Activated CD8-positive, alpha-beta memory T cell treated with anti-CD3 and anti-CD28 coated beads for 1 hour (primary cell): ENCODE data around the gene DCTN3.

Experiments
- DNase-seq, 2 donors: peaks; one replicate each; pipeline ENCODE4 v3.0.0-alpha.2; 2020; ENCODE audit warnings: low read depth in 1 of 2; ENCODE audit errors: extremely low read depth in 1 of 2

Gene DCTN3

DNA sequence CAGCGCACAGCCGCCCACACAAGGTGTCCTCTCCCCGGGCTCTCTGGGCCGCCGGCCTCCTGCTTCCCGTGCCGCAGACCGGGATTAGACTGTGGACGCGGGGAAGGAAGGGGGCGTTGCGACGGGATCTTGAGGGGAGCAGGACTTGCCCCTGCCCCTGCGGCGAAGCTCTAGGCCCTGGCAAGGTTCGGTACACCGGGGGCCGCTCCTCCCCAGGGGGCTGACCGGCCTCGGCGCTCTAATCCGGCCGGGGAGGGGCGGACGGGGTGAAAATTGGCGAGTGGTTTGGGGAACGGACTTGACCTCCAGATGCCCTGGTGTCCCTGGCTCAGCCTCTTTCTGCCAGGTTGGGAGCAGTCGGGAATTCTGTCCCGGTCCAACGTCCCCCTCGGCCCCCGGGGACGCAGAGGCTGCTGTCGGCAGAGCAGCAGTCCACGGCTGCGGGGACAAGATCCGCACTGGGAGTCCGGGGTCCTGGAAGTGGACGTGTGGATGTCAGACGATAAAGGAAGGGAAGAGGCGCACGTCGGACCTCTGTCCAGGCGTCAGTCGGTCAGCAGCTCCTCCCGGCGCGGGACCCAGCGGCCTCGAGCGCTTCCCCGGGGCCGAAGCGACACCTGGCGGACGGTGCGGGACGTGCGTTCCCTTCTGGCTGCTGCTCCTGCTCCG lies 28.9 kb downstream of the DCTN3 start:
- DNase-seq: peak; percentile 42 to 68

DNA sequence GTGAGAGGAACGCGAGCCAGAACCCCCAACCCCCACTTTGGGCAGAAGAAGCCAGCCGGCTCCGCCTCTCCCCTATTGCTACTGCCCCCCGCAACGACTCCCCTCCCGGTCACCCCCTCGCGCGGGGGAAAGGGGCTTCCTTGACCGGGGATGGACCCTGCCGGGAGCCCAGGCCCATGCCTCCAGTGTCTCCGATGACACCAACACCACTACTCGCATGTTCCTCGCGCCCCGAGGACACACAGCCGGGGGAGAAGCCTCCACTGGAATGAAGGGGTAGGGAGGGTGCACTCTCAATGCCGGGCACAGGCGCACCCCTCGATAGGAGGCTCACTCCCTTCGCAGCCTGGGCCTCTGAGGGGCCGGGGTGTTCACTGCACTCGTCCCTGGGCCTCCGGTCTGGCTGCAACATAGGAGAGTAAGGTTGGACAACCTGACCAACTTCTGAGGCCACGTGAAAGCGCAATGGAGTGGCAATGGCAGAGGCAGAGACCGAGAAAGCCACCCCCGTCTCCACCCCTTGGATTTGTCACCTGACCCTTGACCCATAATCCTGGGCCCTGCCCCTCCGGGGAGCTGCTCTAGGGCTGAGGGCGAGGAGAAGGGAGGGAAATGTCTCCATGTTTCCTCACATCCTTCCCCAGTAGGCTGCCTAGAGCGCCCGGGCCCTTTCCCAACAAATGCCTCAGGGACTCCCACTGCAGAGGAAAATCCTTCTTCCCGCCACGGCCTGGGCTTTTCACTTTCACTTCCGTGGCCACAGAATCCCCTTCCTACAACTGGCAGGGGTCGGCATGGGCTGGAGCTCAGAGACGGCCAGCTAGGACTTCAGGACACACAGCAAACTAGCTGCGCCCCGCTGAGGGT lies 29.7 kb downstream of the DCTN3 start:
- no peak for DNase-seq

- no peak for DNase-seq
These were observed 30.5 kb downstream of the DCTN3 start, which contains the start of gene CNTFR for GRCh38 chr9:34589636-34590380. Gene CNTFR, minus strand, starts transcription at chr9:34589724. Its CDS starts 20,743 bp downstream, at chr9:34568981.

GRCh38 chr9:34588671-34589635 lies 31.3 kb downstream of the DCTN3 start:
- DNase-seq: no peak

DNA sequence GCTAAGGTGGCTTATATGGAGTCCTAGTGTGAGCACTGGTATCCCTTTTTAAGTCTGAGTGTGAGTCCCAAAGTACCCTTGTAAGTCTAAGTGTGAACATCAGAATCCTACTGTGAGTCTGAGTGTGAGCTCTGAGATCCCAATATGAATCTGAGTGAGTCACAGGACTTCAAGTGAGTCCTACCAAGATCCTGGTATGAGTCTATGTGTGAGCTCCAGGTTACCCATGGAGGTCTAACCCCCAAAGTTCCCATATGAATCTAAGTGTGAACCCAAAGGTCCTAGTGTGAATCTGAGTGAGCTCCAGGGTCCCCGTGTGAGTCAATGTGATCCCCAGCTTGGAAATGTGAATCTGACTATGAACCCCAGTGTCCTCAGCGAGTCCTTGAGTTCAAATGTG lies 33.0 kb downstream of the DCTN3 start:
- no peak for DNase-seq

GRCh38 chr9:34585946-34586669 lies 34.2 kb downstream of the DCTN3 start:
- no peak for DNase-seq

DNA sequence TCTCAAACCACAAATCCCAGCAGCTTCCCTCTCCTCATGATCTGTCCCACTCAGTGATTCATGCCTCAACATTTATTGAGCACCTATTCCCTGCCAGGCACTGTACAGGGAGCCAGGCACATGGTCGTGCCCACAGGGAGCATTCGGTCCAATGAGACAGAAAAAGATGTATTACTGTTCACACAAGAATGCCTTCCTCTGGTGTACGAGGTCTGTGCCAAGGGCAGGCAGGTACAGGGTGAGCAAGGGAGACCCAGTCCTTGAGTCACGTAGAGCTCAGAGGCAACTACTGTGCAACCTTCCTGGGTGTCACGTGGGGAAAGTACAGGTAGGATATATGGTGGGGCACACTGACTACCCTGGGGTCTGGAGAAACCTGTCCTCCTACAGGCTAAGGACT lies 35.3 kb downstream of the DCTN3 start:
- no peak for DNase-seq

GRCh38 chr9:34582787-34583186 lies 37.5 kb downstream of the DCTN3 start:
- no peak for DNase-seq

DNA sequence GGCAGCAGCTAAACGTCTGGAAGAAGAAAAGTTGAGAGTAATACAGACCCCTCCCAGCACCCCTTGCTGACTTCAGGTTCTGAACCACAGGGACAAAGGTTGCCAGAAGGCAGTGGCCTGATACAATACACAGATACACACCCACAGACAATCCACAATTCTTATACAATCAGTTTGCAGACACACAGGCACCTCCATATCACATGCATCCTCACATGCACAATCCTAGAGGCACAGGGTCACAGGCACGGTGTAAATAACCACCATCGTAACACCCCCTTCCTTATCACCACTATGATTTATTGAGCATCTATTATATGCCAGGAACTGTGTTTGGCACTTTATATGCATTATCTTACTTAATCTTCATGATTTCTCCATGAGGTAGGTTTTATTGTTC lies 39.0 kb downstream of the DCTN3 start:
- no peak for DNase-seq

DNA sequence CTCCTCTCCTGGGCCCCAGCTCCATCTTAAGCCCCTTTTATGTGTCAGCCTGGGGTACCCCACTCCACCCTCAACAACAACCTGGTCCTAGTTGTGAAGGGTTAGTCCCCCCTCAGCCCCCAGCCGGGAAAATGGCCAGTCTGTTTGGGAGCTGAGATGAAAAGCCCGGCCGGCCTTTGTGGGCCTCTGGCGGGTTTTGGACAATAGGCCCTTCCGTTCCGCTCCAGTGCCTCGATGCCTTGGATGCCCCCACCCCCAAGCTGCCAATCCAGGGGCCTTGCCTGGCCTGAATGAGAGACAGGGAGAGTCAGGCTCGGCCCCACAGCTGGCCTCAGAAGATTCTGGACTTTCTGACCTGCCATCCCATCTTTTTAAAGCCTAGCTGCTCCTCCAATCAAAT lies 39.9 kb downstream of the DCTN3 start:
- DNase-seq: no peak

DNA sequence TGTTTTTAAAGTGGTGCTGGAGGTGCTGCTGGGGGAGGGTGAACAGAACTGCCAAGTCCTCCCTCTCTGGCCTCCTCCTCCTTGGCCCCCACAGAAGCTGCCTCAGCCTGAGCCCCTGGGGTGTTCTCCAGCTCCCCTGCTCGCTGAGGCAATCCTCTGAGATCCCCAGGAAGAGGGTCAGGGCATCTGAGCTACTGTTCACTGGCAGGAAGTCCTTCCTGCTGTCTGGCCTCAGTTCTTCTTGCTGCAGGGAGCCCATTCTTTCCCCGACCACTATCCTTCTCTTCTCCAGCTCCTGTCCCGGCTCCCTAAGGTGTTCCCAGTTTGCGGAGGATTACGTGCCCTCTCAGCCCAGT lies 40.5 kb downstream of the DCTN3 start:
- no peak for DNase-seq

DNA sequence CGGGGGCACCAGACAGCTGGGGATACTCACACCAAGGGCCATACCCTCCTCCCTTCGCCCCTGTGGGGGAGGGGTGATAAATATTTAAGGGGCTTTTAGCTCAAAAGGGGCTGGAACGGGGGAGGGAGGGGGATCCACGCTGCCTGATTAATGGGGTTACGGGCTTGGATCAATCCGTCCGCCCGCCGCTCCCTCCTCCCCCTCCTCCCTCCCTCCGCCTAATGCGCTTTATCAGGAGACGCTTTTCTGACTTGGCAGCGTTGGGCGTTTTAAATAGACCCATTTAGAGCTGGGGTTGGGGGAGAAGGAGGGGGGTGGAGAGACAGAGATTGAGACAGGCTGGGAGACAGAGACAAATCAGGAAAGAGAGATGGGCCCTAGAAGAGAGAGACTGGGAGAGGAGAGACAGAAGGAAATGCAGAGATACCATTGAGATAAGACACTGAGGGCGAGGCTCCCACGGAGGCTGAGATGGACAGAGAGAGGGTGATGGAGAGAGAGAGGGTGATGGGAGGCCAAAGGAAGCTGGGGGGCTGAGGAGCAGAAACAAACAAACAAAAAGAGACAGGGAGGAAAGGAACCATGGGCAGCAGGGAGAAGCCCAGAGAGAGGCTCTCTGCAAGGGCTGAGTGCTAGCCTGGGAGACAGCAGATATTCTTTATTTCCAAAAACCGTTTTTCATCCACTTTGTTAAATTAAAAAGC lies 41.0 kb downstream of the DCTN3 start:
- DNase-seq: no peak

- DNase-seq: no peak
These were observed 41.8 kb downstream of the DCTN3 start for GRCh38 chr9:34578241-34579103.

GRCh38 chr9:34577400-34578240 lies 42.7 kb downstream of the DCTN3 start:
- no peak for DNase-seq

DNA sequence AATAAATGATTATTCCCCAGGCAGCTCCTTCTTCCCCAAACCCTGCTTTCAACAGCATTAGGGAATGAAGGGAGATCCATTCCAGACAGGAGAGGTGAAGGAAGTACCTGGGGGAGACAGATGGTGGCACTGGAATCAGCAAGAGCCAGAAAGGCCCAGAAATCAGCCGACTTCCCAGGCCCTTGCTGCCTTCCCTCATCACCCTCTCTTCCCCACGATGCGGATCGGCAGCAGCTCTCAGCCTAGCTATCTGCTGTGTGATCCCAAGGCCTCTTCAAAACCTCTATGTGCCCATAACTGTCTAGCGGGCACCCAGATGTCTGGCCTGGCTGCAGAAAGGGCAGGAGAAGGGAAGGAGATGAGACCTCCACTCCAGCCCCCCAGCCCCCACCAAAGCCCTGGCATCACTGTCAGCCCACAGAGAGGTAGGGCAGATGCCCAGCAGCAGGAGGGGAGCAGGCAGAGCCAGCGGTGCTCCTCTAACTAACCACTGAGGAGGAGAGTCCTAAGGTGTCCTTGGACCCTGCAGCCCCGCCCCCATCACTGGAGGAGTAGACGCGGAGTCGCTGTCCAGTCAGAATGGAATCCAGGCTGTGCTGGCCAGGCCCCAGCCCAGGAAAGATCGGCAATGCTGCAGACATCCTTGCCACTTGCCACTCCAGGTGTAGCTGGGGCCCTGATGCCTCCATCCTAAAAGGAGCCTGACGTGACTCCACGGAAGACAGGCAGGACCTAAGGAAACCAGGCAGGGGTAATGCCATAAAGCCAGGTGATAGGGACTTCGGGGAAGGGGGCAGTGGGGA lies 43.5 kb downstream of the DCTN3 start:
- DNase-seq: no peak

GRCh38 chr9:34575862-34576596 lies 44.3 kb downstream of the DCTN3 start:
- DNase-seq: no peak
